ENCODE data around the gene CAMSAP3.

The CAMSAP3 gene

DNA sequence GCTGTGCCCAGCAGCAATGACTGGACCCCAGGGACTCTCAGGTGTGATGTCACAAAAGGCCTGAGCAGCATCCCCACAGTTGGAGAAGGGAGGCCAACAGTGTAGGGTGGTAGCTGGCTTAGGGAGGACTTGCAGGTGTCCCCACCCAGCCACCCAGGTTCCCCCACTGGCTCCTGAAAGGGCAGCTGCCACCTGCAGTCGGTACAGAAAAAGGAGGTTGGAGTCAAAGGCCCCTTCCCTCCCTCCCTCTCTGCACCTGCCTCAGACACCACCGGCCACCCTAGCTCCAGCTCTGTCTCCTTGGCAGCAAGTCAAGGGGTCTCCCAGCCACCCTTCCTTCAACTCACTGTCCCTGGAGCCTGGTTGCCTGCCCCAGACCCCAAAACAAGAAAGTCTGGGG, 38.0 kb downstream of the CAMSAP3 start, which contains the start of gene PCP2:
Gene PCP2 (minus strand): TSS at position 22 of the 400 bp plus-strand sequence. CDS start 262 bp downstream, outside the sequence.
- DNase-seq (ENCODE audit: low read depth): no peak
- H3K4me3 ChIP-seq (ENCODE audit: low read depth, low read length): no peak within 1 kb of the TSS
- TF ChIP-seq, protein P1, sequence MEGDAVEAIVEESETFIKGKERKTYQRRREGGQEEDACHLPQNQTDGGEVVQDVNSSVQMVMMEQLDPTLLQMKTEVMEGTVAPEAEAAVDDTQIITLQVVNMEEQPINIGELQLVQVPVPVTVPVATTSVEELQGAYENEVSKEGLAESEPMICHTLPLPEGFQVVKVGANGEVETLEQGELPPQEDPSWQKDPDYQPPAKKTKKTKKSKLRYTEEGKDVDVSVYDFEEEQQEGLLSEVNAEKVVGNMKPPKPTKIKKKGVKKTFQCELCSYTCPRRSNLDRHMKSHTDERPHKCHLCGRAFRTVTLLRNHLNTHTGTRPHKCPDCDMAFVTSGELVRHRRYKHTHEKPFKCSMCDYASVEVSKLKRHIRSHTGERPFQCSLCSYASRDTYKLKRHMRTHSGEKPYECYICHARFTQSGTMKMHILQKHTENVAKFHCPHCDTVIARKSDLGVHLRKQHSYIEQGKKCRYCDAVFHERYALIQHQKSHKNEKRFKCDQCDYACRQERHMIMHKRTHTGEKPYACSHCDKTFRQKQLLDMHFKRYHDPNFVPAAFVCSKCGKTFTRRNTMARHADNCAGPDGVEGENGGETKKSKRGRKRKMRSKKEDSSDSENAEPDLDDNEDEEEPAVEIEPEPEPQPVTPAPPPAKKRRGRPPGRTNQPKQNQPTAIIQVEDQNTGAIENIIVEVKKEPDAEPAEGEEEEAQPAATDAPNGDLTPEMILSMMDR (IDR thresholded peaks at IDR 0.05; ENCODE audit: control insufficient read depth, extremely low read depth, insufficient read depth): no peak

DNA sequence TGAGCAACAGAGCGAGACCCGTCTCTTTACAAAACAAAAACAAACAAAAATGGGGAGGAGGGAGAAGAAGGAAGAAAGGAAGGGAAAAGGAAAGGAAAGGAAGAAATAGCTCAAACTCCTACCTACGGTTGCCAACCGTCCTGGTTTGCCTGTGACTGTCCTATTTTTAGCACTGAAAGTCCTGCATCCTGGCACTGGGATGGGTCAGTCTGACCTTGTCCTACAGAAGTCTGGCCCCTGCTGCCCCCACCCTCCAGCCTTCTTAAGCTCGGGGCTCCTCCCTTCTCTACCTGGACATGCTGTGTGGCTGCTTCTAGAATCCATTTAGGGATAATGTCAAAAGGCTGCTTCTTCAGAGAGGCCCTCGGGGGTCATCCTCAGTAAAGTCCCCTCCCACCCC, 40.0 kb downstream of the CAMSAP3 start:
- H3K4me3 ChIP-seq (ENCODE audit: low read depth, low read length): no peak overlapping the region
- TF ChIP-seq, protein P1 (IDR thresholded peaks at IDR 0.05; ENCODE audit: control insufficient read depth, extremely low read depth, insufficient read depth): no peak

DNA sequence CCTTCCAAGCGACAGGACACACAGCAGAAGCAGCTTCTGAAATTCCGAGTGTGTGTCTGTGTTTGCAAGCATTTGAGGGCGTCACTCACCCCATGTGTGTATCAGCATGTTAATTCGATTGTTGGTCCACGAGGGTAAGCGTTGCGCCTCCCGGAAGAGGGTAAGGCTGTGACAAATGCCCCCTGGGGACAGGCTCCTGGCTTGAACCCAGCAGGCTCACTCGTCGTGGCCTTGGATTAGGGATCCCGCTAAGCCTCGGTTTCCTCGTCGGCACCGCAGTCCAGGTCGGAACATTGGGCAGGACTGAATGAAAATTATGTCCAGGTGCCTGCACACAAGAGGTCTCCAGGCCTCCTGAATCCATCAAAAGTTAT, 40.6 kb downstream of the CAMSAP3 start:
- H3K4me3 ChIP-seq (ENCODE audit: low read depth, low read length): peak overlapping the region; percentile 94; the same call in 1 of the 2 replicates
- DNase-seq (ENCODE audit: low read depth): no peak
- TF ChIP-seq, protein P1 (IDR thresholded peaks at IDR 0.05; ENCODE audit: control insufficient read depth, extremely low read depth, insufficient read depth): no peak

More for the DNA sequence above, 40.0 kb downstream of the CAMSAP3 start:
- no peak for DNase-seq (ENCODE audit: low read depth)

DNA sequence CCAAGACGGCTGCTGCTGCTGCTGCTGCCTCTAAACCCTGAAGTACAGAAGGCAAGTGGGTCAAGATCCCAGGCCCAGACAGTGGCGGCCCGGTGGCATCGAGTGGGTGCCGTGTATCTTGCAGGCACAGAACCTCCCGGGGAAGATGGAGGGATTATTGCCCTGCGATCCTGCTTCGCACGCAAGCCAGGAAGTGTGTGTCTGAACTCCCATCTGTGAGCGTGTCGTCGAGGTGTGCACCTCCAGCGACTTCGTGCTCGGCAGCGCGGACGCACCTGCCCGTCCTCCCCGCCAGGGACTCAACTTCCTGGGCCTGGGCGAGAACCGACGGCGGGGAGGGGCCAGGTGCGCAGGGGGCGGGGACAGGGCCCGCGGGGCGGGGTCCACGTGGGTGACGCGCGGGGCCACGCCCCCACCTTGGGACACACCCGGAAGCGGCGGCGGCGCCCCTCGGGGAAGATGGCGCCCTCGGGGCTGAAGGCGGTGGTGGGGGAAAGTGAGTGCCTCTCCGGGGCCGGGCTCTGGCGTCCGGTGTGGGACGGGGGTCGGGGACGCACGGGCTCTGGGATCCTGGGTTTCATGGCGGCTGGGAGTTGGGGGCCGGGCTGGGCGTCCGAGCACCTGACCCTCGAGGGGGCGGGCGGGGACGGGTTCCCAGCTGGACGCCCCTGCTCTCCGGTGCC, 41.2 kb downstream of the CAMSAP3 start, which contains the start of gene STXBP2:
Gene STXBP2 (plus strand): TSS at position 420 of the 683 bp plus-strand sequence. CDS start 40 bp downstream, at position 460.
- TF ChIP-seq, protein P1 (IDR thresholded peaks at IDR 0.05; ENCODE audit: control insufficient read depth, extremely low read depth, insufficient read depth): no peak
- peak; percentile 35 for DNase-seq (ENCODE audit: low read depth)
- H3K4me3 ChIP-seq (ENCODE audit: low read depth, low read length): peak within 1 kb of the TSS; percentile 94

DNA sequence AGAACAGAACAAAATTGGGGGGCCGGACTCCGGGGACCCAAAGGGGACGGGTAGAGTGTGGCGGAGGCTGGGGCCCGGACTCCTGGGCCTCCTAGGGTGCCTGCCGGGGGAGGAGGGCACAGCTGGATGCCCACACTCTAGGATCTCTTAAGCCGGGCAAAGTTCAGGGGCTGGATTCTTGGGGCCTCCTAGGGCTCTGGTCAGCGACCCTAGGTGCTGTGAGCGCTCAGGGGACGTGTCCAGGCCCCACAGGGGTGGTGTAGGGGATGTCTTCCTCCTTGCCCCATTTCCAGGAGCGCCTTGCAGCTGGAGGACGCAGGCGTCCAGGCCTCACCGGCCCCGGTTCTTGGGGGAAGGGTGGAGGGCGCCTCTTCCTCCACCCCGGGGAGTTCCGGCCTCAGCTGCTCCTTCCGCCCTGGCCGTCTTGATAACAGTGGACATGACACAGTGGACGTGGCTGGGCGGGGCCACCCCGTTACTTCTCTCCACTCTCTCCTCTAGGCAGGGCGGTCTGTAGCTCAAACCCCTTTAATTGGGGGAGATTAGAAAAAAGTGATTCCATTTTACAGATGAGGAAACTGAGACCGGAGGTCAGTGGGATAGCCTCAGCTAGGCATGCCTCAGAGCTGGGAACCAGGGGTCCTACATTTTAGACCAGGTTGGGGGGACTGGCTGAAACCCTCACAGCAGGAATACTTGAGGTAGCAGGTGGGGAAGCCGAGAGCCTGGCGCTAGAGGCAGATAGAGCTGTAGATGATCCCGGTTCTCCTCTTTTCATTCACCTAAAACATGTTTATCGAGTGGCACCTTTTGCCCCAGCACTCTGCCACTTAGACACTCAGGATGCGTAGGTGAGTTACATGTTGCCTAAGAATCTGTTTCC, 42.0 kb downstream of the CAMSAP3 start:
- TF ChIP-seq, protein P1 (IDR thresholded peaks at IDR 0.05; ENCODE audit: control insufficient read depth, extremely low read depth, insufficient read depth): no peak
- no peak for DNase-seq (ENCODE audit: low read depth)
- peak overlapping the region; percentile 94 for H3K4me3 ChIP-seq (ENCODE audit: low read depth, low read length)

DNA sequence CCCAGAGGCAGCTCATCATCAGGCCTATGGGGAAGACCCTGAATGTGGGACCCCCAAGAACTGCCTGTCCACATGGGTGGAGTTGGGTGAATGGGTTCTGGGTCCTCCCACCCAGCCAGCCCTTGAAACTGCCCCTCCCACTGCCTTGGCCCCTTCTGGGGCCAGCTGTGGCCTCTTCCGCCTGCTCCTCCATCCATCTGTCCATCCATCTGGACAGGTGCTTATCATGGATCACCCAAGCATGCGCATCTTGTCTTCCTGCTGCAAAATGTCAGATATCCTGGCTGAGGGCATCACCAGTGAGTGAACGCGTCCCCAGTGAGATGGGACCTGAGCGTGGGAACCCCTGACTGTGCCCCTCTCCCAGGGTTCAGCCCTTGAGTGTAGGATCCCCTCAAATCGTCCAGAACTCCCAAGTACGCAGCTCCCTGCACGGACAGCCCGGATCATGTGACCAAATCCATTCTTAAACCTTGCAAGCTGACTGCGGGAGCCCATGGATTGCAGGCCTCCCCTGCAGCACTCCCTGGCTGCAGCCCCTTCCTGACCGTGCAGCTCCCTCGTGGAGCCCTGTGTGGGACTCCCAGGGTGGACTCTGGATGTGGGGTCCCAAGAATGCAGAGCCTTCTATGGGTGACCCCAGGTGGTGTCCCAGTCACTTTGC, 43.3 kb downstream of the CAMSAP3 start:
- H3K4me3 ChIP-seq (ENCODE audit: low read depth, low read length): no peak overlapping the region
- TF ChIP-seq, protein P1 (IDR thresholded peaks at IDR 0.05; ENCODE audit: control insufficient read depth, extremely low read depth, insufficient read depth): no peak
- DNase-seq (ENCODE audit: low read depth): no peak

Data from LNCaP clone FGC (cell line).